ENCODE data around the gene KCNMB1. TPM values are rescaled to one million over a fixed set of nuclear protein-coding genes. Genes with fewer than 3 reads are reported as not detected.

KCNMB1 gene
- total and polyA plus RNA-seq, 10 of the 15 experiments (the other 5 are each of a cell fraction or from before 2014, with no cell fraction given) = 1.2 to 3.6 (median 2.6) TPM

GRCh38 chr5:170327168-170327567, 62.0 kb downstream of the KCNMB1 start (continued):
- no peak for TF ChIP-seq E2F8 (IDR thresholded peaks at IDR 0.05; ENCODE audit: low read depth, partially characterized antibody)
- no peak for TF ChIP-seq ZBTB33 (IDR thresholded peaks at IDR 0.05)
- TF ChIP-seq STAT3 (IDR thresholded peaks at IDR 0.05; ENCODE audit: low read depth, low read length) = 0 out of 2 replicates have a peak, but pooled peaks have one; percentile 48
- TF ChIP-seq ZSCAN29 (IDR thresholded peaks at IDR 0.05) = no peak
- no peak for TF ChIP-seq HCFC1 (IDR thresholded peaks at IDR 0.05; ENCODE audit: low read length)
- TF ChIP-seq BMI1 (IDR thresholded peaks at IDR 0.05; ENCODE audit: borderline replicate concordance) = no peak
- TF ChIP-seq SUPT20H (IDR thresholded peaks at IDR 0.05; ENCODE audit: borderline replicate concordance, control insufficient read depth, low read depth, low read length) = no peak
- no peak for TF ChIP-seq KDM1A (IDR thresholded peaks at IDR 0.05; ENCODE audit: borderline replicate concordance)
- no peak for TF ChIP-seq BCL3 (IDR thresholded peaks at IDR 0.05; ENCODE audit: borderline replicate concordance, insufficient read depth, low read depth, low read length, poor library complexity, severe bottlenecking)
- TF ChIP-seq SIN3A (IDR thresholded peaks at IDR 0.05; ENCODE audit: low read depth, low read length) = no peak
- no peak for TF ChIP-seq USF1 (IDR thresholded peaks at IDR 0.05; ENCODE audit: borderline replicate concordance, extremely low read length, insufficient read depth, low read depth, low read length)
- no peak for TF ChIP-seq ZZZ3 (IDR thresholded peaks at IDR 0.05; ENCODE audit: control insufficient read depth, insufficient read length, low read depth)
- no peak for TF ChIP-seq HSF1 (IDR thresholded peaks at IDR 0.05; ENCODE audit: low read depth, low read length)
- TF ChIP-seq NKRF (conservative IDR thresholded peaks at IDR 0.05) = no peak
- TF ChIP-seq JUNB (IDR thresholded peaks at IDR 0.05) = no peak
- no peak for TF ChIP-seq YY1 (IDR thresholded peaks at IDR 0.05; ENCODE audit: low read depth, low read length)
- no peak for TF ChIP-seq POLR2AphosphoS5 (IDR thresholded peaks at IDR 0.05; ENCODE audit: low read length)
- TF ChIP-seq POLR2A (IDR thresholded peaks at IDR 0.05; ENCODE audit: low read depth, low read length) = no peak
- TF ChIP-seq YBX1 (IDR thresholded peaks at IDR 0.05) = no peak
- 0 out of 2 replicates have a peak, but pooled peaks have one; percentile 19 for TF ChIP-seq NR2F1 (conservative IDR thresholded peaks at IDR 0.05)
